HG02798 (cell line): Measurements from ENCODE around the gene APLNR.

Experiments used
- ATAC-seq: cut with Tn5 transposase; IDR thresholded peaks from one replicate; pipeline ENCODE4 v1.9.1; 2021; ENCODE audit warnings: mild to moderate bottlenecking; ENCODE audit not compliant: unreplicated experiment, poor library complexity

APLNR gene

GRCh38 chr11:57223601-57224000 is 13.4 kb downstream of the APLNR start:
- no peak for ATAC-seq

DNA sequence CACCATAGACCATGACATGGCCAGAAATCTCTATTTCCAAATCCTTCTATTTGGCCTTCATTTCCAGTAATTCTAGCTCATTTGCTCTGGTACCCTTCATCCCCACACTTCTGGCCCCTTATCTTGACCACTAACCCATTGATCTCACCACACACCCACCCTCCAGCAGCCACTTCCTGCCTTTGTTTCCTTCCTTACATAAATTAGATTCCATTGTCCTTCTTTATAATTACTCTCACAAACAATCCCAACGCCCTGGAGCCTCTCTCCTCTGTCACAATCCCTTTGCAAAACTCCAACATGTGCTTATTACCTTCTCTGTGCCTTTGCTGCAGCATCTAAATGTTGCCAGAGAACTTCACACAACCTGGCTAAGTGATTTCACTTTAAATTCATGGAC is 14.8 kb downstream of the APLNR start:
- no peak for ATAC-seq

- ATAC-seq, result no peak
These were observed 17.9 kb downstream of the APLNR start for GRCh38 chr11:57219021-57219627.

DNA sequence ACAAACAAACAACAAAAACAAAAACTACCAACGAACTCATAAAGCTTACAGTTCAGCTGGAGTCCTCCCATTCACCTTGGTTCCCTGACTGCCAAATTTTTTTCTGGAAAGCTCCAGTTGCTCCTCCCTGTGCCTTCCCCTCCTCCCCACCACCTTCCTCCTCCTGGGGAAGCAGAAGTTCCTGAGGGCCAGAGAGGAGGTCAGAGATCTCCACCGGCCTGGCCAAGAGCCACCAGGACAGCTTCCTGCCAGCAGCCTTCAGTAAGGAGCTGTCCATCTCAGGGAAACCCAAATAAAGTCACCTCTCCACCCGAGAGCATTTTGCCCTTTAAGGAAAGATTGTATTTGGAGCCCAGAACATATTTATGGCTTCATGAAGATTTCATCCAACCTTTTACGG is 20.0 kb downstream of the APLNR start:
- ATAC-seq, result no peak

GRCh38 chr11:57216463-57216862 is 20.6 kb downstream of the APLNR start:
- no peak for ATAC-seq

GRCh38 chr11:57214494-57214893 is 22.6 kb downstream of the APLNR start:
- ATAC-seq, result no peak

- ATAC-seq, result no peak
These were observed 23.0 kb downstream of the APLNR start for GRCh38 chr11:57214098-57214417.

GRCh38 chr11:57213342-57214097 is 23.5 kb downstream of the APLNR start:
- ATAC-seq, result no peak

DNA sequence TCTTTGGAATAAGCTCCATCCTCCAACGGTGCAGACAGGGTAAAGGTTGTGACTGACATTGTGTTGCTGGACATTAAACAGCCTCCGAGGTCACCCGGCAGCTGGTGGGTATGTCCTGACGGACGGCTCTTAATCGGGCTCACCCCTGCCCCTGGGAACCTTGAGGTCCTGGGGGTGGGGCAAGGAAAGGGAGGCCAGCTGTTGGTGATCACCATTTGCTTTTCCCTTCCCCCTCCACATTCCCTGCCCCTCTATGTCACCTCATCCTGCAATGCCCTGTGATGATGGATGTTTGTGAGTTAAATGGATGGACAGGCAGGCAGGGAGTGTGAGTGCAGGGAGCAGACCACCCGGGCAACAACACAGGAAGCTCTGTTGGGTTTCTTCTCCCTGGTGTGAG is 26.3 kb downstream of the APLNR start:
- ATAC-seq, result no peak

GRCh38 chr11:57207168-57207567 is 29.9 kb downstream of the APLNR start:
- no peak for ATAC-seq

DNA sequence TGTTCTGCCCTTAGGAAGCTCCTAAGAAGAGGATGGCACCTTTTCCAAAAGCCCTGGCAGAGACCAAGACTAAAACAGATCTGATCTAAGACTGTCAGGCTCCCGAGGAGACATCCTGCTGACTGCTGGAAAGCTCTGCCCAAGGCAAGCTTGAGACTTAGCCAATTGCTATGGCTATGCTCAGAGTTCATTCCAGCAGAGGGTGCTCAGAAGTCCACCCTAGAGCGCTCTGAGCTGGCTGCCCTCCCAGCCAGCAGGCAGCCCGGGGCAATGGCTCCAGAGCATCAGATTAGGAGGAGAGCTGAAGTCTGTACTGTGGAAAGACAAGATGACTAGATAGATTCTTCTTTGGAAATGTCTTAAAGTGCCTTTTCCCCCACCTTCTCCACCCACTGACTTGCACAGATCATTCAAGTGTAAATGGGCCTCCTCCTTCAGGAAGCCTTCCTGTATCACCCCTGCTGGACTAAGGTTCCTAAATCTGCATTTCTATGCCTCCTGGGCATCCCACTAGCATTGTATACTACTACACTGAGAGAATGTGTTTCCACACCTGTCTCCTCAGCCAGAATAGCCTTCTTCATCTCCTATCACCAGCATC is 31.9 kb downstream of the APLNR start:
- no peak for ATAC-seq

GRCh38 chr11:57203882-57204480 is 33.1 kb downstream of the APLNR start:
- ATAC-seq, result no peak

DNA sequence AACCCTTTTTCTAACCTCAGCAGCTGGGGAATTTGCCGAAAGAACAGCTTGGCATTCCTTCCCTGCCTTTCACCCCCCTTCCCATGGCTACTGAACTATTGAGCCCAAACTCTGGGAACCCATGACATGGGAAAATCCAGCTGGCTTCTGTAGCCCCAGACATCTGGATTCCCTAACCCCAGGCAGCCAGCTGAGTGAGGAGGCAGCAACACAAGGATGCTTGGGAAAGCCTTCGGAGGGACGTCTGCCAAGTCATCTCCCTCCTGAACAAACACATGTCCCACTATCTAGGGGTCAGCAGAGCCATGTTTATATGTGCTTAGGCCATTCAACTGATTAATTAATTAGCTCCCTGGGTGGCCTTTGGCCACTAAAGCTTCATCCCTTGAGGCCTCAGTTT is 33.7 kb downstream of the APLNR start:
- no peak for ATAC-seq

- no peak for ATAC-seq
These were observed 34.8 kb downstream of the APLNR start for GRCh38 chr11:57202281-57202680.

- ATAC-seq, result no peak
These were observed 36.1 kb downstream of the APLNR start for GRCh38 chr11:57200917-57201316.

DNA sequence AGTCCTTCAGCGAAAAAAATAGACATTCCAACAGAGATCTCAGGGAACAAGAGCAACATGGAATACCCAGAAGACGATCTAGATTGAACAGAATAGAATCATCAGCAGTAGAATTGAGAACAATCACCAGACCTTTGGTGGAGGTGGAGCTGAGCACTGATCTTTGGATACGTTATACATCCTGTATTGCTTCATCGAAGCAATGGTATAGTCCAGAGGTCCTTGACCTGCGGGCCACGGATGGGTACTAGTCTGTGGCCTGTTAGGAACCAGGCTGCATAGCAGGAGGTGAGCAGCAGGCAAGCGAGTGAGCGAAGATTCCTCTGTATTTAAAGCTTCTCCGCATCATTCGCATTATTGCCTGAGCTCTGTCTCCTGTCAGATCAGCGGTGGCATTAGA is 37.7 kb downstream of the APLNR start:
- ATAC-seq, result no peak

DNA sequence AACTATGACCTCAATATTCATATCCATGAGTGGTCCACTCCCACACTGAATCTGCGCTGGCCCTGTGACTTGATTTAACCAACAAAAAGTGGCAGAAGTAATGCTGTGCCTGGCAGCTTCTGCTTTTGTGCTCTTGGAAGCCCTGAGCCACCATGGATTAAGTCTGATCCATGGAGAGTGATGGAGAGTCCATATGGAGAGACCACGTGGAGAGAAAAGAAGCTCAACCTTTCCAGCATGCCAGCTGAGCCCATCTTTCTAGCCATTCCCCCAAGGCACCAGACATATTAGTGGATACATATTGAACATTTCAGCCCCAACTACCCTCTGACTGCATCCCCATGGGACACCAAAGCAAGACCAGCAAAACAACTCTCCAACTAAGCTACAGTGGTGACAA is 39.3 kb downstream of the APLNR start:
- no peak for ATAC-seq

GRCh38 chr11:57196596-57196995 is 40.5 kb downstream of the APLNR start:
- no peak for ATAC-seq

DNA sequence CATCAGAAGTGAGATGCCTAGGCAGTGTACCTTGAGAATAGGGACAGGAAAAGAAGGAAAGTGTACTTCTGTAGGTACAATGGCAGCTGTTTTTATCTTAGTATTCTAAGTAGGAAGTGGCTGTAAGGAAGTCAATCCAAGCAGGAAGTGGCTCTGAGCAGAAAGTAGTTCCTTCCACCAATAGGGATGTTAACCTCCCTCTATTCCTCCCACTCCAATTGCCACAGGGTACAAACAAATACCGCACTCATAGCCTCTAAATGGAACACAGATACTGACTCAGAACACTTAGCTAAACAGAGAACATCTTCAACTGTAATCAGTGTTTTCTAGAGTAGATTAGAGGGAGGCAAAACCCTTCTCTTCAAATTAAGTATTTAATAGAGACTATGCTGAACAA is 44.7 kb downstream of the APLNR start:
- ATAC-seq, result no peak

DNA sequence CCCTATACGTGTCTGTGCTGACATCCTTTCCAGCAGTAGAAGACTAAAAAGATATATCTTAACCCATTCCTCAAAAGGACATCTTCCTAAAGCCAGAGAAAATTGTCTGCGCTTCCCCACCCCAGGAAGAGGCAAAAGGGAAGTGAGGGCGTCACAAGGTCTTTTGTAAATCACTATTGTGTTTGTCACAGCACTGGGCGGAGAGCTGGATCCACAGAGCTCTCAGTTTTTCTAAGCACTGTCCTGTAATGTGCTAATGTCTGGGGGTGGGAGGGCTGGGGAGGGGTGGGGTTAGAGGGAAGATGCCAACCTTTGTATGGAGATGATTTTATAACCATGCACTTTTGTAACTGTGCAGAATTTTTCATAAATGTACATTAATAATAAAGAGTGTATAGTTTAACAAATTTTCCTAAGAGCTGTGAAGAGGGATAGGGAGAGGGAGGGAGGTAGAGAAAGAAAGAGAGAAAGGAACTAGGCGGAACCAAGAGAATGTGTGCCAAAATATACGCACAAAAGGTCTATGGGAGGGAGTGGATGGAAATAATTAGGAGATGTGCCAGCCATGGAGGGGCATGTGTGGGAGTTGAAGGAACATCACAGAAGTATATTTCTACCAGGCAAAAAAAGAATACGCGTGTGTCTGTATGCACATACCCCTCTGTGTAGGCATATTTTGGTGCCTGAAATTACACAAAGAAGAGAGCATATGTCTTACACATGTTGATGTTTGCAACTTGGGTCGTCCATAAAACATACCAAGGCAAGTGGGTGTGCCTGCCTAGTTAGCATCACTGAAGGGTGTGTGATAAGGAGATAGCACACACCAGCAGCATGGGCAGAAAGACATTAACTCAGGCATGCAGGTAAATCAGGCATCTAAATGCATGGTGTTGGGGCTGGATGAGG is 45.5 kb downstream of the APLNR start:
- no peak for ATAC-seq

DNA sequence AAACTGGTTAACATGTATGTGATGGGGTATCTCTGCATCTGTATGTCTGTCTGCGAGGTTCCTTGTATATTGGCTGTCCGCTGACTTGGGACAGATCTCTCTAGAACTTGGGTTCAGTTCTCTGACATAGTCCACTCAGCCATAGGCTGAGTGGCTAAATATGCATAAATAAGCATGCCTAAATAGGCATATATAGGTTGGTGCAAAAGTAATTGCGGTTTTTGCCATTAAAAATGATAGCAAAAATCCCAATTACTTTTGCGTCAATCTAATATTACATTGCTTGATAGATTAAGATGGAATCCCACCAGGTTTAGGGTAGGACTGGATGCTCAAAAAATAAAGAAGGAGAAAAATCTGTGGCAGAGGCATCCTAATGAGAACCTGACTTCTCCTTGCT is 46.5 kb downstream of the APLNR start:
- ATAC-seq, result no peak
